H9 (cell line): ENCODE measurements around the gene BCAS4. TPM values are rescaled to one million over a fixed set of nuclear protein-coding genes. Genes with fewer than 3 reads are reported as not detected.

Experiments
- DNase-seq: peaks from one replicate; pipeline ENCODE4 v3.0.0-alpha.2; 2017
- H2AFZ ChIP-seq: one replicate; pipeline ENCODE4 v1.6.1; 2013; ENCODE audit warnings: mild to moderate bottlenecking, low read length, control low read depth, moderate library complexity
- H2AK5ac ChIP-seq: 2 replicates; pipeline ENCODE4 v1.6.1; 2013; ENCODE audit warnings: low read length, control low read depth, mixed read lengths; ENCODE audit not compliant: insufficient read length
- H2BK120ac ChIP-seq: one replicate; pipeline ENCODE4 v1.6.1; 2013; ENCODE audit warnings: low read depth, mild to moderate bottlenecking, low read length, control low read depth, inconsistent platforms; ENCODE audit not compliant: poor library complexity, severe bottlenecking
- H2BK12ac ChIP-seq: 2 replicates; pipeline ENCODE4 v1.6.1; 2013; ENCODE audit warnings: low read length, control low read depth, mixed read lengths, low read depth; ENCODE audit not compliant: insufficient read length
- H2BK15ac ChIP-seq: 2 replicates; pipeline ENCODE4 v1.6.1; 2013; ENCODE audit warnings: low read depth, low read length, control low read depth
- H2BK20ac ChIP-seq: one replicate; pipeline ENCODE4 v1.6.1; 2013; ENCODE audit warnings: low read depth, mild to moderate bottlenecking, low read length, control low read depth, inconsistent platforms; ENCODE audit not compliant: poor library complexity, severe bottlenecking
- H2BK5ac ChIP-seq: 2 replicates; pipeline ENCODE4 v1.6.1; 2013; ENCODE audit warnings: low read length, control low read depth, mixed read lengths; ENCODE audit not compliant: insufficient read length
- H3K14ac ChIP-seq: 2 replicates; pipeline ENCODE4 v1.6.1; 2013; ENCODE audit warnings: low read length, control low read depth; ENCODE audit not compliant: insufficient read depth
- H3K18ac ChIP-seq: 2 replicates; pipeline ENCODE4 v1.6.1; 2013; ENCODE audit warnings: low read depth, mild to moderate bottlenecking, mixed read lengths, low read length, control low read depth; ENCODE audit not compliant: insufficient read length
- H3K23ac ChIP-seq: 2 replicates; pipeline ENCODE4 v1.6.1; 2013; ENCODE audit warnings: low read length, control low read depth, mixed read lengths, low read depth; ENCODE audit not compliant: insufficient read length
- H3K23me2 ChIP-seq: 2 replicates; pipeline ENCODE4 v1.6.1; 2013; ENCODE audit warnings: low read depth, mild to moderate bottlenecking, mixed read lengths, low read length, control low read depth; ENCODE audit not compliant: insufficient read length, poor library complexity, severe bottlenecking
- H3K27ac ChIP-seq: 2 replicates; pipeline ENCODE4 v1.5.1; 2013; ENCODE audit warnings: low read length, control low read depth, mixed read lengths, low read depth; ENCODE audit not compliant: insufficient read length
- H3K27me3 ChIP-seq: 2 replicates; pipeline ENCODE4 v1.6.1; 2013; ENCODE audit warnings: low read length, control low read depth, inconsistent platforms; ENCODE audit not compliant: insufficient read depth
- H3K4ac ChIP-seq: 2 replicates; pipeline ENCODE4 v1.6.1; 2013; ENCODE audit warnings: low read depth, mild to moderate bottlenecking, control low read depth, inconsistent platforms, low read length, moderate library complexity
- H3K4me1 ChIP-seq: 2 replicates; pipeline ENCODE4 v1.6.1; 2013; ENCODE audit warnings: low read length, control low read depth, inconsistent platforms; ENCODE audit not compliant: insufficient read depth
- H3K4me2 ChIP-seq: 2 replicates; pipeline ENCODE4 v1.6.1; 2013; ENCODE audit warnings: low read length, control low read depth, mixed read lengths; ENCODE audit not compliant: insufficient read length, insufficient read depth
- H3K56ac ChIP-seq: 2 replicates; pipeline ENCODE4 v1.6.1; 2013; ENCODE audit warnings: low read depth, mild to moderate bottlenecking, mixed read lengths, low read length, control low read depth; ENCODE audit not compliant: insufficient read length
- H3K79me1 ChIP-seq: 2 replicates; pipeline ENCODE4 v1.6.1; 2013; ENCODE audit warnings: low read depth, mild to moderate bottlenecking, moderate library complexity, low read length, control low read depth, inconsistent platforms; ENCODE audit not compliant: insufficient read depth, poor library complexity, severe bottlenecking
- H3K79me2 ChIP-seq: 2 replicates; pipeline ENCODE4 v1.6.1; 2013; ENCODE audit warnings: low read length, control low read depth, inconsistent platforms; ENCODE audit not compliant: insufficient read depth
- H3K9ac ChIP-seq: 2 replicates; pipeline ENCODE4 v1.6.1; 2013; ENCODE audit warnings: low read length, control low read depth, mixed read lengths; ENCODE audit not compliant: insufficient read length; ENCODE audit errors: extremely low read depth
- H3K9me3 ChIP-seq: one replicate; pipeline ENCODE4 v1.6.1; 2013; ENCODE audit warnings: low read depth, low read length, inconsistent platforms; ENCODE audit not compliant: control insufficient read depth
- H3T11ph ChIP-seq: one replicate; pipeline ENCODE4 v1.6.1; 2013; ENCODE audit warnings: mild to moderate bottlenecking, low read length, control low read depth, inconsistent platforms
- H4K20me1 ChIP-seq: one replicate; pipeline ENCODE4 v1.6.1; 2013; ENCODE audit not compliant: control insufficient read depth, insufficient read length, insufficient read depth
- H4K5ac ChIP-seq: 2 replicates; pipeline ENCODE4 v1.6.1; 2013; ENCODE audit warnings: low read depth, mild to moderate bottlenecking, mixed read lengths, low read length, control low read depth; ENCODE audit not compliant: insufficient read length
- H4K8ac ChIP-seq: replicated peaks from 2 replicates; pipeline ENCODE4 v1.6.1; 2013; ENCODE audit warnings: low read length, control low read depth, mixed read lengths, low read depth; ENCODE audit not compliant: insufficient read length
- H4K91ac ChIP-seq: 2 replicates; pipeline ENCODE4 v1.6.1; 2013; ENCODE audit warnings: low read depth, mild to moderate bottlenecking, moderate library complexity, mixed read lengths, low read length, control low read depth; ENCODE audit not compliant: insufficient read length
- H3K27ac Mint-ChIP-seq, 3 experiments: 2 replicates in 2 of 3; 3 replicates in 1 of 3; pipeline ENCODE4 v1.8.0; 2020 to 2021; ENCODE audit warnings: mixed read lengths in 3 of 3, mild to moderate bottlenecking in 1 of 3, moderate library complexity in 1 of 3
- H3K27me3 Mint-ChIP-seq: 2 replicates; pipeline ENCODE4 v1.8.0; 2021; ENCODE audit warnings: low read depth, mild to moderate bottlenecking, moderate library complexity, mixed read lengths
- H3K36me3 Mint-ChIP-seq, 3 experiments: 2 replicates in 2 of 3; 3 replicates in 1 of 3; pipeline ENCODE4 v1.8.0; 2020 to 2021; ENCODE audit warnings: low read depth in 3 of 3, mixed read lengths in 3 of 3; ENCODE audit not compliant: insufficient read depth in 1 of 3
- H3K4me1 Mint-ChIP-seq, 2 experiments: 2 replicates each; pipeline ENCODE4 v1.8.0; 2020; ENCODE audit warnings: mixed read lengths in 2 of 2
- H3K4me3 Mint-ChIP-seq, 2 experiments: 2 replicates in 1 of 2; 3 replicates in 1 of 2; pipeline ENCODE4 v1.8.0; 2020 to 2021; ENCODE audit warnings: mild to moderate bottlenecking in 2 of 2, mixed read lengths in 2 of 2, moderate library complexity in 1 of 2
- H3K9me3 Mint-ChIP-seq, 2 experiments: 2 replicates in 1 of 2; 3 replicates in 1 of 2; pipeline ENCODE4 v1.8.0; 2020; ENCODE audit warnings: mild to moderate bottlenecking in 2 of 2, mixed read lengths in 2 of 2, moderate library complexity in 1 of 2
- WGBS: extraction: QIAGEN DNeasy Blood & Tissue Kit; methylation state at CpG from one replicate; pipeline ENCODE4 v1.1.7; 2013; ENCODE audit warnings: missing lambda C conversion rate, low lambda C conversion rate, mixed read lengths; ENCODE audit not compliant: insufficient read length; ENCODE audit errors: extremely low coverage; 5-methylcytosine and 5-hydroxymethylcytosine counted together
- total RNA-seq: library from RNA; stranded (reverse); gene quantifications from 2 replicates; pipeline ENCODE4 v1.2.1, GENCODE V29; 2021
- TF ChIP-seq, protein P1 (sequence below): fragments of 200-600 bp; sonication (generic); conservative IDR thresholded peaks from 3 replicates; pipeline ENCODE4 v1.8.0; 2021; ENCODE audit warnings: antibody characterized with exemption, mild to moderate bottlenecking

BCAS4 gene
- total RNA-seq, 1 experiment from 2014 or later = 16.9 TPM

DNA sequence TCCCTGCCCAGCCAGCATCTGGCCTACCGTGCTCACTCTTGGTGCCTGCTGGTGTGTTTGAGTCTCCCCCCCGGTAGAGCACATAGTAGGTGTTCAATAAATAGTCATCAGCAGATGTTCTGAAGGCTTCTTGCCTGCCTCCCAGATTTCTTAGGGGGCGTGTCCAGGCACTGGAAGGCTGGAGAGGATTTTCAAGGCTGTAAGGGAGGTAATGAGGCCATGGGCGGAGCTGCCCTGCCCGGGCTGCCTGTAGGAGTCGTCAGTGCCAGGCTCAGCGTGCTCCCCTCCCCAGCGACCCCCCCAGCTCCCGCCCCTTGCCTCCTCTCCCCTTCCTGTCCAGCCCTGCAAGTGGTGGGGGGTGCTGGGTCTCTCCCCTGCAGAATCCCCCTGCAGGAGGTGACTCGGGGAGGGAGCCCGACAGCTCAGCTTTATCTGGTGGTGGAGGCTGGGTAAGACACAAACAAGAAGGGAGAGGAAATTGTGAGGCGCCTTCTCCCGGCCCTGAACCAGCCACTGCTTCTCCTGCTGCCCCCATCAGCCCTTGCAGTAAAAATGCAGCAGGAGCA is 55.9 kb downstream of the BCAS4 start:
- Mint-ChIP-seq H3K9me3 (no peaks in the 10 kb centered on the region), H3K4me1 (peaks cover 31 to 47% of the 10 kb centered on the region in 2 experiments), H3K4me3 (no peak overlapping the region), H3K27me3 (no peaks in the 10 kb centered on the region), H3K36me3 (no peaks in the 10 kb centered on the region; a peak in 1 of 7 replicates), H3K27ac (peak overlapping the region in 1 of 3 experiments; percentile 67; a peak in 2 of 7 replicates)
- Histone ChIP-seq H3T11ph (no peak overlapping the region), H3K23ac (no peak overlapping the region), H4K91ac (no peak overlapping the region), H2BK5ac (no peak overlapping the region), H4K20me1 (no peaks in the 10 kb centered on the region), H3K4me2 (no peak overlapping the region), H4K8ac (no peak overlapping the region), H2BK20ac (no peak overlapping the region), H3K9ac (no peak overlapping the region), H2AFZ (no peak overlapping the region), H2BK12ac (no peak overlapping the region), H3K23me2 (peaks cover 3% of the 10 kb centered on the region), H3K79me2 (no peaks in the 10 kb centered on the region), H2AK5ac (no peak overlapping the region), H3K18ac (no peak overlapping the region), H4K5ac (no peak overlapping the region), H3K9me3 (no peaks in the 10 kb centered on the region), H3K56ac (no peak overlapping the region), H3K14ac (no peak overlapping the region), H3K27me3 (no peaks in the 10 kb centered on the region), H3K27ac (no peak overlapping the region), H3K4ac (no peak overlapping the region), H2BK15ac (no peak overlapping the region), H3K79me1 (no peaks in the 10 kb centered on the region), H2BK120ac (peak overlapping the region; percentile 85), H3K4me1 (no peaks in the 10 kb centered on the region; the same call in 1 of the 2 replicates)
- peak; percentile 77 for DNase-seq
- TF ChIP-seq, protein P1, sequence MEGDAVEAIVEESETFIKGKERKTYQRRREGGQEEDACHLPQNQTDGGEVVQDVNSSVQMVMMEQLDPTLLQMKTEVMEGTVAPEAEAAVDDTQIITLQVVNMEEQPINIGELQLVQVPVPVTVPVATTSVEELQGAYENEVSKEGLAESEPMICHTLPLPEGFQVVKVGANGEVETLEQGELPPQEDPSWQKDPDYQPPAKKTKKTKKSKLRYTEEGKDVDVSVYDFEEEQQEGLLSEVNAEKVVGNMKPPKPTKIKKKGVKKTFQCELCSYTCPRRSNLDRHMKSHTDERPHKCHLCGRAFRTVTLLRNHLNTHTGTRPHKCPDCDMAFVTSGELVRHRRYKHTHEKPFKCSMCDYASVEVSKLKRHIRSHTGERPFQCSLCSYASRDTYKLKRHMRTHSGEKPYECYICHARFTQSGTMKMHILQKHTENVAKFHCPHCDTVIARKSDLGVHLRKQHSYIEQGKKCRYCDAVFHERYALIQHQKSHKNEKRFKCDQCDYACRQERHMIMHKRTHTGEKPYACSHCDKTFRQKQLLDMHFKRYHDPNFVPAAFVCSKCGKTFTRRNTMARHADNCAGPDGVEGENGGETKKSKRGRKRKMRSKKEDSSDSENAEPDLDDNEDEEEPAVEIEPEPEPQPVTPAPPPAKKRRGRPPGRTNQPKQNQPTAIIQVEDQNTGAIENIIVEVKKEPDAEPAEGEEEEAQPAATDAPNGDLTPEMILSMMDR = no peak; the same call in 2 of the 3 replicates
- no CpG with 5 or more reads among the region's 13 CpGs for WGBS
